ENCODE measurements around the gene CDHR3.

- TF ChIP-seq, protein P1, sequence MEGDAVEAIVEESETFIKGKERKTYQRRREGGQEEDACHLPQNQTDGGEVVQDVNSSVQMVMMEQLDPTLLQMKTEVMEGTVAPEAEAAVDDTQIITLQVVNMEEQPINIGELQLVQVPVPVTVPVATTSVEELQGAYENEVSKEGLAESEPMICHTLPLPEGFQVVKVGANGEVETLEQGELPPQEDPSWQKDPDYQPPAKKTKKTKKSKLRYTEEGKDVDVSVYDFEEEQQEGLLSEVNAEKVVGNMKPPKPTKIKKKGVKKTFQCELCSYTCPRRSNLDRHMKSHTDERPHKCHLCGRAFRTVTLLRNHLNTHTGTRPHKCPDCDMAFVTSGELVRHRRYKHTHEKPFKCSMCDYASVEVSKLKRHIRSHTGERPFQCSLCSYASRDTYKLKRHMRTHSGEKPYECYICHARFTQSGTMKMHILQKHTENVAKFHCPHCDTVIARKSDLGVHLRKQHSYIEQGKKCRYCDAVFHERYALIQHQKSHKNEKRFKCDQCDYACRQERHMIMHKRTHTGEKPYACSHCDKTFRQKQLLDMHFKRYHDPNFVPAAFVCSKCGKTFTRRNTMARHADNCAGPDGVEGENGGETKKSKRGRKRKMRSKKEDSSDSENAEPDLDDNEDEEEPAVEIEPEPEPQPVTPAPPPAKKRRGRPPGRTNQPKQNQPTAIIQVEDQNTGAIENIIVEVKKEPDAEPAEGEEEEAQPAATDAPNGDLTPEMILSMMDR (IDR thresholded peaks at IDR 0.05; ENCODE audit: insufficient read depth, low read depth, low read length), result no peak
- no peak for TF ChIP-seq EZH2 (IDR thresholded peaks at IDR 0.05; ENCODE audit: insufficient read depth, low read length)
These were observed 69.2 kb downstream of the CDHR3 start for GRCh38 chr7:106032295-106032694.
